C4-2B (cell line): ENCODE measurements around the gene AHI1.

Source experiments
- CTCF ChIP-seq: fragments of 450-650 bp; conservative IDR thresholded peaks from 2 replicates; pipeline ENCODE4 v1.5.1; 2017; ENCODE audit warnings: mild to moderate bottlenecking
- ZFX ChIP-seq: fragments of 450-650 bp; IDR thresholded peaks from 2 replicates; pipeline ENCODE4 v1.6.1; 2017

GRCh38 chr6:135390458-135390857 lies 107.1 kb downstream of the AHI1 start:
- TF ChIP-seq CTCF (no peak), ZFX (no peak)
